Esophagus muscularis mucosa (tissue), 4 donors: ENCODE measurements around the gene TMEM185B. TPM values are rescaled to one million over a fixed set of nuclear protein-coding genes. Genes with fewer than 3 reads are reported as not detected.

ENCODE experiments used
- DNase-seq: peaks from one replicate; pipeline ENCODE4 v3.0.0-alpha.2; 2017; ENCODE audit errors: extremely low spot score
- H3K27ac ChIP-seq, 4 donors: fragments of 200-600 bp; sonication (generic); replicated peaks in 1 of 4; 1 replicate in 3 of 4; 2 replicates in 1 of 4; pipeline ENCODE4 v1.5.1; 2016 to 2019; ENCODE audit warnings: mild to moderate bottlenecking in 1 of 4
- H3K27me3 ChIP-seq, 4 donors: fragments of 200-600 bp; sonication (generic); one replicate each; pipeline versions ENCODE4 v1.5.1 to v1.6.0; 2016 to 2019
- H3K36me3 ChIP-seq, 4 donors: fragments of 200-600 bp; sonication (generic); one replicate each; pipeline ENCODE4 v1.5.1; 2016 to 2019
- H3K4me1 ChIP-seq, 4 donors: fragments of 200-600 bp; sonication (generic); one replicate each; pipeline ENCODE4 v1.5.1; 2016 to 2019
- H3K4me3 ChIP-seq, 4 donors: fragments of 200-600 bp; sonication (generic); 1 replicate in 2 of 4; 2 replicates in 2 of 4; pipeline ENCODE4 v1.5.1; 2016 to 2019; ENCODE audit warnings: mild to moderate bottlenecking in 4 of 4, moderate library complexity in 1 of 4
- H3K9me3 ChIP-seq, 4 donors: fragments of 200-600 bp; sonication (generic); 1 replicate in 3 of 4; 2 replicates in 1 of 4; pipeline ENCODE4 v1.5.1; 2016 to 2019
- EP300 ChIP-seq: sonication (generic); formaldehyde crosslinking; IDR thresholded peaks from one replicate; pipeline ENCODE4 v1.6.1; 2017; ENCODE audit warnings: antibody characterized with exemption
- POLR2A ChIP-seq: fragments of 450-650 bp; IDR thresholded peaks from one replicate; pipeline ENCODE4 v1.6.1; 2017; ENCODE audit warnings: antibody characterized with exemption, moderate library complexity, mild to moderate bottlenecking, low read depth
- POLR2AphosphoS5 ChIP-seq, 2 donors: sonication (generic); formaldehyde crosslinking; IDR thresholded peaks; one replicate each; pipeline ENCODE4 v1.6.1; 2017; ENCODE audit warnings: antibody characterized with exemption in 2 of 2
- WGBS: methylation state at CpG from one replicate; pipeline ENCODE4 v1.1.5; 2018; 5-methylcytosine and 5-hydroxymethylcytosine counted together
- intact Hi-C: fragments of 100-400 bp; cut with DNase I; formaldehyde crosslinking; loops from one replicate; pipeline ENCODE4 v1.15.1; 2023
- total RNA-seq, 4 donors: library from RNA; depleted of rRNA; stranded (reverse); fragments of >200 nt; gene quantifications; one replicate each; pipeline versions ENCODE4 v1.1.0 to v1.2.1, GENCODE V29; 2016
- TF ChIP-seq, protein P1 (sequence below), 3 experiments: fragments of 200-600 bp in 2 of 3; fragments of 450-650 bp in 1 of 3; sonication (generic) in 2 of 3; IDR thresholded peaks; one replicate each; pipeline ENCODE4 v1.5.1; 2017 to 2019; ENCODE audit warnings: antibody characterized with exemption in 3 of 3, mild to moderate bottlenecking in 2 of 3, moderate library complexity in 1 of 3

TMEM185B gene
- total RNA-seq, 4 donors from 2014 or later = 21.6 to 33.8 (median 31.9) TPM

DNA sequence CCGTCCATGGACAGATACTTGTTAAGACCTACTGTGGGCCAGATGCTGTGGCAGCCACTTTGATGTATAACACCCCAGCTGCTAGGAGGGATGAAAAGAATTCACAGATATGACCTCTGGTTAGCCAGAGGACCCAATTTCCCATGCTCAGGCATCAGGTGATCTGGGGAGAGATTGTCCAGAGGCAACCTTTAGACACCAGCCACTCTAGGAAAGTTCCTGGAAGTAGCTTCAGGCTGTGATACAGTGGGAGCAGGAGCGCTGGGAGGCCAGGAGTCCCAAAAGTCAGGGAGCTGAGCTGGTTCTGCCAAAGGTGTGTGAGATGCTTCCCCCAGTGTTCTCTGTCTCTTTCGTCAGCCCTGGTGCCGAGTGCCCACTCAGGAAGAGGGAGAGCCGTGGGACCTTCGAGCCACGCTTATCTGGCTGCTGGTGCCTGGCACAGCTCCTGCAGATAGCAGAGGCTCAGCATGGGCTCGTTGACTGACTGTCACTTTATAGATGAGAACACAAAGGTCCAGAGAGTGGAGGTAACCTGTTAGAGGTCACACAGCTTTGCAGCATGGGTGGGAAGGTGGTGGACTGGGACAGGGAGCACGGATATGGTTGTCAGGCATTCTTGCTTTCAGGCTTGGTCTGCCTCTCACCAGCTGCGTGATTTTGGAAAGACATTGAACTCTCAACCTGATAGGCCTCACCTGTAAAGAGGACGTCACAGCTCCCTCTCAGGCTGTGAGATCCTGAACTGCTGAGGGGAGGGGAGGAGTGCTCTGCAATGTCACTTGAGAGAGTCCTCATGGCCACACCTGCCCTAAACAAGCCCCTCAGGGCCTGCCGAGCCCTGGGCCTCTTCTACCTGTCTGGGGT is 21.7 kb upstream of the TMEM185B start:
- no peak for DNase-seq
- Histone ChIP-seq H3K27me3 (no peaks in the 10 kb centered on the region), H3K36me3 (no peaks in the 10 kb centered on the region), H3K27ac (no peak overlapping the region), H3K4me3 (no peak overlapping the region), H3K9me3 (no peaks in the 10 kb centered on the region), H3K4me1 (peaks cover 8 to 13% (median 9%) of the 10 kb centered on the region in 4 donors)
- TF ChIP-seq, protein P1, sequence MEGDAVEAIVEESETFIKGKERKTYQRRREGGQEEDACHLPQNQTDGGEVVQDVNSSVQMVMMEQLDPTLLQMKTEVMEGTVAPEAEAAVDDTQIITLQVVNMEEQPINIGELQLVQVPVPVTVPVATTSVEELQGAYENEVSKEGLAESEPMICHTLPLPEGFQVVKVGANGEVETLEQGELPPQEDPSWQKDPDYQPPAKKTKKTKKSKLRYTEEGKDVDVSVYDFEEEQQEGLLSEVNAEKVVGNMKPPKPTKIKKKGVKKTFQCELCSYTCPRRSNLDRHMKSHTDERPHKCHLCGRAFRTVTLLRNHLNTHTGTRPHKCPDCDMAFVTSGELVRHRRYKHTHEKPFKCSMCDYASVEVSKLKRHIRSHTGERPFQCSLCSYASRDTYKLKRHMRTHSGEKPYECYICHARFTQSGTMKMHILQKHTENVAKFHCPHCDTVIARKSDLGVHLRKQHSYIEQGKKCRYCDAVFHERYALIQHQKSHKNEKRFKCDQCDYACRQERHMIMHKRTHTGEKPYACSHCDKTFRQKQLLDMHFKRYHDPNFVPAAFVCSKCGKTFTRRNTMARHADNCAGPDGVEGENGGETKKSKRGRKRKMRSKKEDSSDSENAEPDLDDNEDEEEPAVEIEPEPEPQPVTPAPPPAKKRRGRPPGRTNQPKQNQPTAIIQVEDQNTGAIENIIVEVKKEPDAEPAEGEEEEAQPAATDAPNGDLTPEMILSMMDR (IDR thresholded peaks at IDR 0.05) = no peak
- TF ChIP-seq POLR2AphosphoS5 (IDR thresholded peaks at IDR 0.05) (no peak), EP300 (no peak), POLR2A (no peak)
- 88% methylated on average over 10 of the region's 12 CpGs for WGBS
- intact Hi-C loops = no loop called here

DNA sequence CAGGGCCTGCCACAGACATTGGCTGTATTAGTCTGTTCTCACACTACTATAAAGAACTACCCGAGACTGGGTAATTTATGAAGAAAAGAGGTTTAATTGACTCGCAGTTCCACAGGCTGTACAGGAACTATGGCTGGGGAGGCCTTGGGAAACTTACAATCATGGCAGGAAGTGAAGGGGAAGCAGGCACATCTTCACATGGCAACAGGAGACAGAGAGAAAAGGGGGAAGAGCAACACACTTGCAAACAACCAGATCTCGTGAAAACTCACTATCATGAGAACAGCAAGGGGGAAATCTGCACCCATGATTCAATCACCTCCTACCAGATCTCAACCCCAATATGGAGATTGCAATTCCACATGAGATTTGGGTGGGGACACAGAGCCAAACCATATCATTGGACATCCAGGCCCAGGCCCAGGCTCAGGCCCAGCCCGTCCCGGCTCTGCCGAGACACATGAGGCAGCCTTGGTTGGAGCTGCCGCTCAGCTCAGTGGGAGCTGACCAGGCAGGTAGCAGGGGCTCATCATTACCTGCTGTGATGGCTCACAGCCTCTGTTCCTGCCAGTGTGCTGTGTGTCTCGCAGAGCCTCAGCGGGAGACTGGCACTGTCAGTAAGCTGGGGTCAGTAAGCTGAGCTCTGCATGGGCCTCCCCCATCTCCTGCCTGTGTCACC is 20.8 kb upstream of the TMEM185B start:
- no peaks in the 10 kb centered on the region for H3K36me3 ChIP-seq
- no peaks in the 10 kb centered on the region for H3K9me3 ChIP-seq
- 96% methylated on average over 7 of the region's 9 CpGs for WGBS
- TF ChIP-seq POLR2A (no peak), POLR2AphosphoS5 (IDR thresholded peaks at IDR 0.05) (no peak), EP300 (no peak)
- TF ChIP-seq, protein P1 (IDR thresholded peaks at IDR 0.05) = no peak
- peaks cover 15 to 22% (median 17%) of the 10 kb centered on the region in 4 donors for H3K4me1 ChIP-seq
- H3K27ac ChIP-seq = no peak overlapping the region
- intact Hi-C loops = no loop called here
- H3K27me3 ChIP-seq = no peaks in the 10 kb centered on the region
- no peak for DNase-seq
- no peak overlapping the region for H3K4me3 ChIP-seq

DNA sequence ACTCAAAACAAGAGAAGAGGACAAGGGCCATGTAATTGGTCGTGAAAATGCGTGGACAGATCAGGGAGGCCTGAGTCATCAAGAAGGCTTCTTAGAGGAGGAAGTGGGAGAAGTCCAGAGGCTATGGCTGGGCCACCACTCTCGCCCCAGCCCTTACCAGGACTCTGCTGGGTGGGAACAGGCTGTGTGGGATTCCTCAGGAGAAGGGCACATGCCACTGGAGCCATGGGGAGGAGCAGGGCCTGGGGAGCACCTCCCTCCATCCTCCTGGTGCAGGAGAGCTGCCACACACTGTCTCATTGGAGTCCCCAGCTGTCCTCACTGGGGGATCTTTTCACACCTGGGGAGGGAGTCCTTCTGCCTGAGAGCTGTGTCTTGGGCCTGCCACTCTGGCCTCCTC is 20.0 kb upstream of the TMEM185B start:
- no peaks in the 10 kb centered on the region for H3K36me3 ChIP-seq
- H3K4me3 ChIP-seq = no peak overlapping the region
- DNase-seq = no peak
- H3K4me1 ChIP-seq = peaks cover 20 to 23% (median 21%) of the 10 kb centered on the region in 4 donors
- H3K9me3 ChIP-seq = no peaks in the 10 kb centered on the region
- intact Hi-C loops = no loop called here
- TF ChIP-seq POLR2AphosphoS5 (IDR thresholded peaks at IDR 0.05) = no peak
- no peak for TF ChIP-seq POLR2A
- TF ChIP-seq EP300 = no peak
- TF ChIP-seq, protein P1 (IDR thresholded peaks at IDR 0.05) = no peak
- H3K27me3 ChIP-seq = no peaks in the 10 kb centered on the region
- WGBS = 86% methylated on average over 3 of the region's 3 CpGs
- H3K27ac ChIP-seq = no peak overlapping the region

DNA sequence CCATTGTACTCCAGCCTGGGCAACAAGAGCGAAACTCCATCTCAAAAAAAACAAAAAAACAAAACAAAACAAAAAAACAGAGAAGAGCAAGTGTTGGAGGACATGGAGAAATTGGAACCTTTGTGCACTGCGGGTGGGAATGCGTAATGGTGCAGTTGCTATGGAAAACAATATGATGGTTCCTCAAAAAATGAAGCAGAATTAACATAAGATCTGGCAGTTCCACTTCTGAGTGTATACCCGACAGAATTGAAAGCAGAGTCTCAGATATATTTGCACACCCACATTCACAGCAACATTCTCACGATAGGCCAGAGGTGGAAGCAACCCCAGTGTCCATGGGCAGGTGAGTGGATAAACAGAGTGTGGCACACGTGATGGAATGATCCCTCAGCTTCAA is 18.5 kb upstream of the TMEM185B start:
- H3K9me3 ChIP-seq = no peaks in the 10 kb centered on the region
- TF ChIP-seq POLR2AphosphoS5 (IDR thresholded peaks at IDR 0.05) = no peak
- TF ChIP-seq, protein P1 (IDR thresholded peaks at IDR 0.05) = no peak
- TF ChIP-seq EP300 = no peak
- no peak for TF ChIP-seq POLR2A
- 76% methylated on average over 6 of the region's 6 CpGs for WGBS
- no peak for DNase-seq
- H3K27me3 ChIP-seq = no peaks in the 10 kb centered on the region
- H3K36me3 ChIP-seq = no peaks in the 10 kb centered on the region
- H3K4me3 ChIP-seq = no peak overlapping the region
- intact Hi-C loops = no loop called here
- no peak overlapping the region for H3K27ac ChIP-seq
- H3K4me1 ChIP-seq = peaks cover 20 to 23% (median 22%) of the 10 kb centered on the region in 4 donors
